HG03025 (cell line): ENCODE data around the gene DYNC2LI1.

Experiments
- ATAC-seq: cut with Tn5 transposase; IDR thresholded peaks from one replicate; pipeline ENCODE4 v1.9.1; 2021; ENCODE audit warnings: mild to moderate bottlenecking, moderate library complexity; ENCODE audit not compliant: unreplicated experiment, low FRiP score

DYNC2LI1 gene

GRCh38 chr2:43841949-43842865, 68.4 kb downstream of the DYNC2LI1 start:
- no peak for ATAC-seq

- no peak for ATAC-seq
These were observed 69.0 kb downstream of the DYNC2LI1 start for GRCh38 chr2:43842866-43843226.

- ATAC-seq: no peak
These were observed 71.3 kb downstream of the DYNC2LI1 start for GRCh38 chr2:43845181-43845580.

GRCh38 chr2:43846140-43846793, 72.4 kb downstream of the DYNC2LI1 start:
- ATAC-seq: no peak

- ATAC-seq: no peak
These were observed 74.4 kb downstream of the DYNC2LI1 start for GRCh38 chr2:43848214-43848613.

GRCh38 chr2:43851011-43851980, 77.5 kb downstream of the DYNC2LI1 start:
- no peak for ATAC-seq

GRCh38 chr2:43852196-43852730, 78.4 kb downstream of the DYNC2LI1 start:
- no peak for ATAC-seq

GRCh38 chr2:43853141-43854081, 79.6 kb downstream of the DYNC2LI1 start:
- no peak for ATAC-seq

GRCh38 chr2:43854671-43855070, 80.8 kb downstream of the DYNC2LI1 start:
- no peak for ATAC-seq

- no peak for ATAC-seq
These were observed 81.5 kb downstream of the DYNC2LI1 start for GRCh38 chr2:43855292-43855691.
